Activated CD8-positive, alpha-beta memory T cell treated with anti-CD3 and anti-CD28 coated beads for 4 hours (primary cell): Measurements from ENCODE around the gene PORCN.
"Not testable (repeated sequence)": the region's sequence is repeated elsewhere in the genome, so short reads cannot be mapped to it uniquely, and the experiment has no call there.

Experiments used
- DNase-seq, 2 donors: peaks; one replicate each; pipeline ENCODE4 v3.0.0-alpha.2; 2020; ENCODE audit warnings: low read depth in 2 of 2

PORCN gene

GRCh38 chrX:48540480-48540879 lies 31.7 kb downstream of the PORCN start:
- no peak for DNase-seq

GRCh38 chrX:48541140-48541814 lies 32.5 kb downstream of the PORCN start:
- no peak for DNase-seq

- no peak for DNase-seq
Measured at GRCh38 chrX:48548871-48549270, 40.1 kb downstream of the PORCN start.

GRCh38 chrX:48555731-48556325 lies 47.0 kb downstream of the PORCN start:
- DNase-seq: not testable (repeated sequence)

- DNase-seq: no peak
Measured at GRCh38 chrX:48558271-48558670, 49.5 kb downstream of the PORCN start.

- no peak for DNase-seq
Measured at GRCh38 chrX:48559636-48560035, 50.8 kb downstream of the PORCN start.

GRCh38 chrX:48560056-48560455 lies 51.3 kb downstream of the PORCN start:
- DNase-seq: no peak

- no peak for DNase-seq
Measured at GRCh38 chrX:48560681-48561080, 51.9 kb downstream of the PORCN start.

- DNase-seq: no peak
Measured at GRCh38 chrX:48569958-48570357, 61.2 kb downstream of the PORCN start.
